Gastroesophageal sphincter (tissue), 3 donors: Measurements from ENCODE around the gene CTNNBIP1.

Source experiments
- CTCF ChIP-seq, 4 experiments: fragments of 200-600 bp in 2 of 4; fragments of 450-650 bp in 2 of 4; sonication (generic) in 1 of 4; IDR thresholded peaks; one replicate each; pipeline ENCODE4 v1.5.1; 2017 to 2019; ENCODE audit warnings: antibody characterized with exemption in 4 of 4, mild to moderate bottlenecking in 2 of 4, moderate library complexity in 2 of 4
- EP300 ChIP-seq: sonication (generic); formaldehyde crosslinking; IDR thresholded peaks from one replicate; pipeline ENCODE4 v1.6.1; 2017; ENCODE audit warnings: antibody characterized with exemption, mild to moderate bottlenecking
- POLR2A ChIP-seq, 2 donors: fragments of 450-650 bp; IDR thresholded peaks; one replicate each; pipeline ENCODE4 v1.6.1; 2017; ENCODE audit warnings: antibody characterized with exemption in 2 of 2, mild to moderate bottlenecking in 2 of 2, moderate library complexity in 1 of 2
- POLR2AphosphoS5 ChIP-seq: sonication (generic); formaldehyde crosslinking; IDR thresholded peaks from one replicate; pipeline ENCODE4 v1.6.1; 2017; ENCODE audit warnings: antibody characterized with exemption

- no peak for TF ChIP-seq CTCF (IDR thresholded peaks at IDR 0.05)
- no peak for TF ChIP-seq POLR2A (IDR thresholded peaks at IDR 0.05)
- no peak for TF ChIP-seq EP300
- no peak for TF ChIP-seq POLR2AphosphoS5
Observed at GRCh38 chr1:9882945-9883303, 27.1 kb downstream of the CTNNBIP1 start.
